Astrocyte (in vitro differentiated cells and primary cell): Measurements from ENCODE around the gene IFRD2.

Experiments used
- EZH2 ChIP-seq: IDR thresholded peaks from 2 replicates; pipeline ENCODE4 v1.6.1; 2012; ENCODE audit warnings: mild to moderate bottlenecking, low read length, inconsistent platforms; ENCODE audit not compliant: insufficient read depth
- TF ChIP-seq, protein P1 (sequence below): IDR thresholded peaks from 2 replicates; pipeline ENCODE4 v1.5.1; 2011; ENCODE audit warnings: low read depth, mild to moderate bottlenecking, inconsistent platforms, low read length, moderate library complexity; ENCODE audit not compliant: insufficient read depth

DNA sequence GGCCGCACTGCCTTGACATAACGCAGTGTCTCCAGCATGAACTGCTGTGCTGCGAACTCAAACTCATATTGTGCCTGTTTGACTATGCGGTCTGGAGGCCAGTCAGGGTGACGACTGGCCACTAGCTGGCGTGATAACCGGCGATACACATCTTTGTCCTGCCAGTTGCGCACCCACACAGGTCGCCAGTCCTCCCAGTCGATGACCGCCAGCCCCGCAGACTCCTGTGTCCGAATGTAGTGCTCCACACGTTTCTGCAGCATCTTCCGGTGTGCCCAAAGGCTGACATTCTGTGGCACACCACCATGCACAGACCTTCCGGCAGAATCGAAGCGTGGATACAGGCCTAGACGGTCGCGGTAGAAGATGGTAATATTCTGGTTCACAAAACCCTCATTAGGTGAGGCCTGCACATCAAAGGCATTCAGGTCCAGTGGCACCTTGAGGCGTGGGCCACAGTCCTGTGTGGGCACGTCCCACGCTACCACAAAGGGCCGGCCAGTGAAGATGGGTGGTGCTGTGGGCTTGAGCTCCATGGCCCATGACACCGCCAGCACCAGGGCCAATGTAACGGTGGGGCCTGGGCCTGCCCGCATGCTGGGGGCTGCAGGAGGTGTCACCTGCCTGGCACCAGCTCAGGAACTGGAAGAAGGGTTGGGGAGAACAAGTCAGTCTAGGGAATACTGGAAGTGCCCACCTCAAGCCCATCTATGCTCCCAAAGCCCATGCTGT is 27.8 kb upstream of the IFRD2 start:
- TF ChIP-seq, protein P1, sequence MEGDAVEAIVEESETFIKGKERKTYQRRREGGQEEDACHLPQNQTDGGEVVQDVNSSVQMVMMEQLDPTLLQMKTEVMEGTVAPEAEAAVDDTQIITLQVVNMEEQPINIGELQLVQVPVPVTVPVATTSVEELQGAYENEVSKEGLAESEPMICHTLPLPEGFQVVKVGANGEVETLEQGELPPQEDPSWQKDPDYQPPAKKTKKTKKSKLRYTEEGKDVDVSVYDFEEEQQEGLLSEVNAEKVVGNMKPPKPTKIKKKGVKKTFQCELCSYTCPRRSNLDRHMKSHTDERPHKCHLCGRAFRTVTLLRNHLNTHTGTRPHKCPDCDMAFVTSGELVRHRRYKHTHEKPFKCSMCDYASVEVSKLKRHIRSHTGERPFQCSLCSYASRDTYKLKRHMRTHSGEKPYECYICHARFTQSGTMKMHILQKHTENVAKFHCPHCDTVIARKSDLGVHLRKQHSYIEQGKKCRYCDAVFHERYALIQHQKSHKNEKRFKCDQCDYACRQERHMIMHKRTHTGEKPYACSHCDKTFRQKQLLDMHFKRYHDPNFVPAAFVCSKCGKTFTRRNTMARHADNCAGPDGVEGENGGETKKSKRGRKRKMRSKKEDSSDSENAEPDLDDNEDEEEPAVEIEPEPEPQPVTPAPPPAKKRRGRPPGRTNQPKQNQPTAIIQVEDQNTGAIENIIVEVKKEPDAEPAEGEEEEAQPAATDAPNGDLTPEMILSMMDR: no peak
- TF ChIP-seq EZH2: no peak
